C4-2B (cell line): ENCODE measurements around the gene CRYGN.

Experiments used
- CTCF ChIP-seq: fragments of 450-650 bp; conservative IDR thresholded peaks from 2 replicates; pipeline ENCODE4 v1.5.1; 2017; ENCODE audit warnings: mild to moderate bottlenecking
- ZFX ChIP-seq: fragments of 450-650 bp; IDR thresholded peaks from 2 replicates; pipeline ENCODE4 v1.6.1; 2017

- TF ChIP-seq CTCF (no peak), ZFX (no peak)
Observed at GRCh38 chr7:151431281-151431767, 8.6 kb downstream of the CRYGN start.
